Measurements from ENCODE around the gene GLT6D1. TPM values are rescaled to one million over a fixed set of nuclear protein-coding genes. Genes with fewer than 3 reads are reported as not detected.

GLT6D1 gene
- total RNA-seq, 4 donors from 2014 or later, result not detected

GRCh38 chr9:135601988-135602387 lies 37.4 kb downstream of the GLT6D1 start:
- no peak for TF ChIP-seq CTCF (IDR thresholded peaks at IDR 0.05)
- no peak for DNase-seq (ENCODE audit: low spot score)

GRCh38 chr9:135600296-135600817 lies 39.0 kb downstream of the GLT6D1 start:
- DNase-seq (ENCODE audit: low spot score) (no peak), ATAC-seq (ENCODE audit: low FRiP score) (no peak)
- TF ChIP-seq CTCF (IDR thresholded peaks at IDR 0.05), result no peak

More at GRCh38 chr9:135601988-135602387, 37.4 kb downstream of the GLT6D1 start:
- ATAC-seq (ENCODE audit: low FRiP score), result no peak

- no peak for ATAC-seq (ENCODE audit: low FRiP score)
Measured at GRCh38 chr9:135596211-135596610, 43.1 kb downstream of the GLT6D1 start.

GRCh38 chr9:135592625-135593024 lies 46.7 kb downstream of the GLT6D1 start:
- DNase-seq (ENCODE audit: low spot score), result no peak
- no peak for ATAC-seq (ENCODE audit: low FRiP score)
- TF ChIP-seq CTCF (IDR thresholded peaks at IDR 0.05), result no peak

More at GRCh38 chr9:135596211-135596610, 43.1 kb downstream of the GLT6D1 start:
- TF ChIP-seq CTCF (IDR thresholded peaks at IDR 0.05), result no peak
- no peak for DNase-seq (ENCODE audit: low spot score)

- no peak for TF ChIP-seq CTCF (IDR thresholded peaks at IDR 0.05)
- ATAC-seq (ENCODE audit: low FRiP score) (no peak), DNase-seq (ENCODE audit: low spot score) (no peak)
Measured at GRCh38 chr9:135592331-135592590, 47.1 kb downstream of the GLT6D1 start.

- TF ChIP-seq CTCF (IDR thresholded peaks at IDR 0.05), result no peak
- DNase-seq (ENCODE audit: low spot score) (no peak), ATAC-seq (ENCODE audit: low FRiP score) (no peak)
Measured at GRCh38 chr9:135591506-135592330, 47.6 kb downstream of the GLT6D1 start.

- no peak for TF ChIP-seq CTCF (IDR thresholded peaks at IDR 0.05)
- DNase-seq (ENCODE audit: low spot score) (no peak), ATAC-seq (ENCODE audit: low FRiP score) (no peak)
Measured at GRCh38 chr9:135590486-135591079, 48.8 kb downstream of the GLT6D1 start.
